ENCODE results near the gene ARHGAP29. TPM values are rescaled to one million over a fixed set of nuclear protein-coding genes. Genes with fewer than 3 reads are reported as not detected.
"Not testable (repeated sequence)": the region's sequence is repeated elsewhere in the genome, so short reads cannot be mapped to it uniquely, and the experiment has no call there.

Gene ARHGAP29
- total and polyA plus RNA-seq, 2 experiments from 2014 or later: 4.6 to 6.9 TPM

GRCh38 chr1:94165843-94166242 lies 71.5 kb downstream of the ARHGAP29 start:
- ATAC-seq (no peak), DNase-seq (ENCODE audit: low spot score) (no peak)
- Histone ChIP-seq H3K27me3 (ENCODE audit: insufficient read depth) (no peaks in the 10 kb centered on the region), H3K36me3 (ENCODE audit: insufficient read depth) (no peaks in the 10 kb centered on the region), H2AFZ (no peak overlapping the region), H3K79me2 (replicated peaks; ENCODE audit: insufficient read depth) (no peaks in the 10 kb centered on the region), H3K4me2 (no peak overlapping the region), H4K20me1 (replicated peaks; ENCODE audit: insufficient read depth) (no peaks in the 10 kb centered on the region), H3K4me3 (no peak overlapping the region), H3F3A (replicated peaks; ENCODE audit: low read depth) (no peaks in the 10 kb centered on the region), H3K27ac (ENCODE audit: low read depth) (no peak overlapping the region), H3K4me1 (ENCODE audit: insufficient read depth) (no peaks in the 10 kb centered on the region), H3K9me2 (ENCODE audit: insufficient read depth) (no peaks in the 10 kb centered on the region)
- peaks cover 5% of the 10 kb centered on the region for H3K27me3 Mint-ChIP-seq (ENCODE audit: insufficient read depth, low read depth, poor library complexity)
- H3K4me3 Mint-ChIP-seq: no peak overlapping the region
- no peaks in the 10 kb centered on the region for H3K36me3 Mint-ChIP-seq (ENCODE audit: low read depth)
- no peak overlapping the region for H3K27ac Mint-ChIP-seq
- H3K9me3 Mint-ChIP-seq: no peaks in the 10 kb centered on the region; the same call in 2 of the 3 replicates
- TF ChIP-seq JUNB (IDR thresholded peaks at IDR 0.05; ENCODE audit: unreplicated experiment): no peak
- TF ChIP-seq CREB1 (CRISPR knock-in tag; IDR thresholded peaks at IDR 0.05; ENCODE audit: low read depth): no peak
- TF ChIP-seq ZNF114 (CRISPR knock-in tag; IDR thresholded peaks at IDR 0.05): no peak
- TF ChIP-seq EZH2 (IDR thresholded peaks at IDR 0.05; ENCODE audit: low read depth, unreplicated experiment): no peak
- no peak for TF ChIP-seq STAT1 (IDR thresholded peaks at IDR 0.05; ENCODE audit: unreplicated experiment)
- no peaks in the 10 kb centered on the region for H3K4me1 Mint-ChIP-seq

- not testable (repeated sequence) for H3K9me3 Mint-ChIP-seq; DNase-seq (ENCODE audit: low spot score); H2AFZ ChIP-seq; H3K36me3 ChIP-seq (ENCODE audit: insufficient read depth); H3K4me3 ChIP-seq; H3K4me3 Mint-ChIP-seq; H4K20me1 ChIP-seq (replicated peaks; ENCODE audit: insufficient read depth); ATAC-seq; H3F3A ChIP-seq (replicated peaks; ENCODE audit: low read depth); H3K79me2 ChIP-seq (replicated peaks; ENCODE audit: insufficient read depth); H3K27me3 Mint-ChIP-seq (ENCODE audit: insufficient read depth, low read depth, poor library complexity); H3K4me1 Mint-ChIP-seq; H3K9me2 ChIP-seq (ENCODE audit: insufficient read depth); H3K4me2 ChIP-seq; H3K4me1 ChIP-seq (ENCODE audit: insufficient read depth); H3K27me3 ChIP-seq (ENCODE audit: insufficient read depth); H3K27ac Mint-ChIP-seq; H3K27ac ChIP-seq (ENCODE audit: low read depth); H3K36me3 Mint-ChIP-seq (ENCODE audit: low read depth)
These were observed 72.5 kb downstream of the ARHGAP29 start for GRCh38 chr1:94164885-94165284.

- H2AFZ ChIP-seq; ATAC-seq; H3K27ac Mint-ChIP-seq; H3K4me1 Mint-ChIP-seq; H3K9me3 Mint-ChIP-seq; H3K36me3 Mint-ChIP-seq (ENCODE audit: low read depth); DNase-seq (ENCODE audit: low spot score); H3K4me2 ChIP-seq; H3K4me3 Mint-ChIP-seq; H3K27me3 ChIP-seq (ENCODE audit: insufficient read depth); H3K4me3 ChIP-seq; H3K79me2 ChIP-seq (replicated peaks; ENCODE audit: insufficient read depth); H3K27me3 Mint-ChIP-seq (ENCODE audit: insufficient read depth, low read depth, poor library complexity); H3K9me2 ChIP-seq (ENCODE audit: insufficient read depth); H3K4me1 ChIP-seq (ENCODE audit: insufficient read depth); H4K20me1 ChIP-seq (replicated peaks; ENCODE audit: insufficient read depth); H3K27ac ChIP-seq (ENCODE audit: low read depth); H3K36me3 ChIP-seq (ENCODE audit: insufficient read depth); H3F3A ChIP-seq (replicated peaks; ENCODE audit: low read depth): not testable (repeated sequence)
These were observed 73.3 kb downstream of the ARHGAP29 start for GRCh38 chr1:94164121-94164520.

- not testable (repeated sequence) for H3K27me3 ChIP-seq (ENCODE audit: insufficient read depth); H3K4me1 Mint-ChIP-seq; H3K36me3 Mint-ChIP-seq (ENCODE audit: low read depth); H4K20me1 ChIP-seq (replicated peaks; ENCODE audit: insufficient read depth); H3K4me2 ChIP-seq; ATAC-seq; H3K27ac Mint-ChIP-seq; H3K27ac ChIP-seq (ENCODE audit: low read depth); H3K4me3 ChIP-seq; H3K27me3 Mint-ChIP-seq (ENCODE audit: insufficient read depth, low read depth, poor library complexity); DNase-seq (ENCODE audit: low spot score); H3K4me3 Mint-ChIP-seq; H3K4me1 ChIP-seq (ENCODE audit: insufficient read depth); H3K9me3 Mint-ChIP-seq; H3K36me3 ChIP-seq (ENCODE audit: insufficient read depth); H3K79me2 ChIP-seq (replicated peaks; ENCODE audit: insufficient read depth); H3F3A ChIP-seq (replicated peaks; ENCODE audit: low read depth); H2AFZ ChIP-seq; H3K9me2 ChIP-seq (ENCODE audit: insufficient read depth)
These were observed 74.1 kb downstream of the ARHGAP29 start for GRCh38 chr1:94163249-94163648.

All from GM23338 (cell line).